HUES64 (cell line): Measurements from ENCODE around the gene AFAP1L1.

Experiments used
- H3K27ac ChIP-seq: 2 replicates; pipeline ENCODE4 v1.7.0; 2013; ENCODE audit warnings: low read depth, low read length, inconsistent platforms
- H3K27me3 ChIP-seq: 2 replicates; pipeline ENCODE4 v1.6.1; 2013; ENCODE audit warnings: mild to moderate bottlenecking, low read length; ENCODE audit not compliant: insufficient read depth
- H3K36me3 ChIP-seq: 2 replicates; pipeline ENCODE4 v1.6.1; 2013; ENCODE audit warnings: mild to moderate bottlenecking, low read length; ENCODE audit not compliant: insufficient read depth
- H3K4me1 ChIP-seq: 2 replicates; pipeline ENCODE4 v1.6.1; 2013; ENCODE audit warnings: mild to moderate bottlenecking, low read length, moderate library complexity; ENCODE audit not compliant: insufficient read depth
- H3K4me3 ChIP-seq: 2 replicates; pipeline ENCODE4 v1.5.1; 2013; ENCODE audit warnings: mild to moderate bottlenecking, low read length, moderate library complexity
- H3K9ac ChIP-seq: 2 replicates; pipeline ENCODE4 v1.6.1; 2013; ENCODE audit warnings: mild to moderate bottlenecking, low read depth, low read length
- H3K9me3 ChIP-seq: 2 replicates; pipeline ENCODE4 v1.6.1; 2013; ENCODE audit warnings: low read depth, low read length; ENCODE audit not compliant: insufficient read depth
- WGBS: fragments of 150-250, 120-280 bp; methylation state at CpG from one replicate; pipeline ENCODE4 v1.1.7; 2013; ENCODE audit warnings: missing lambda C conversion rate; 5-methylcytosine and 5-hydroxymethylcytosine counted together

AFAP1L1 gene

GRCh38 chr5:149289301-149289700, 17.6 kb downstream of the AFAP1L1 start:
- Histone ChIP-seq H3K9ac (no peak overlapping the region), H3K27me3 (no peaks in the 10 kb centered on the region), H3K36me3 (no peaks in the 10 kb centered on the region), H3K9me3 (no peaks in the 10 kb centered on the region), H3K4me1 (no peaks in the 10 kb centered on the region), H3K4me3 (no peak overlapping the region), H3K27ac (no peak overlapping the region)
- WGBS: 71% methylated on average over 7 of the region's 7 CpGs

- H3K36me3 ChIP-seq: no peaks in the 10 kb centered on the region
- H3K9ac ChIP-seq: no peak overlapping the region
- no peak overlapping the region for H3K27ac ChIP-seq
- no peaks in the 10 kb centered on the region for H3K27me3 ChIP-seq
- no peaks in the 10 kb centered on the region for H3K9me3 ChIP-seq
- H3K4me3 ChIP-seq: no peak overlapping the region
- H3K4me1 ChIP-seq: peaks cover 10% of the 10 kb centered on the region
- 66% methylated on average over 10 of the region's 10 CpGs for WGBS
These were observed 23.5 kb downstream of the AFAP1L1 start for GRCh38 chr5:149294872-149295829.

DNA sequence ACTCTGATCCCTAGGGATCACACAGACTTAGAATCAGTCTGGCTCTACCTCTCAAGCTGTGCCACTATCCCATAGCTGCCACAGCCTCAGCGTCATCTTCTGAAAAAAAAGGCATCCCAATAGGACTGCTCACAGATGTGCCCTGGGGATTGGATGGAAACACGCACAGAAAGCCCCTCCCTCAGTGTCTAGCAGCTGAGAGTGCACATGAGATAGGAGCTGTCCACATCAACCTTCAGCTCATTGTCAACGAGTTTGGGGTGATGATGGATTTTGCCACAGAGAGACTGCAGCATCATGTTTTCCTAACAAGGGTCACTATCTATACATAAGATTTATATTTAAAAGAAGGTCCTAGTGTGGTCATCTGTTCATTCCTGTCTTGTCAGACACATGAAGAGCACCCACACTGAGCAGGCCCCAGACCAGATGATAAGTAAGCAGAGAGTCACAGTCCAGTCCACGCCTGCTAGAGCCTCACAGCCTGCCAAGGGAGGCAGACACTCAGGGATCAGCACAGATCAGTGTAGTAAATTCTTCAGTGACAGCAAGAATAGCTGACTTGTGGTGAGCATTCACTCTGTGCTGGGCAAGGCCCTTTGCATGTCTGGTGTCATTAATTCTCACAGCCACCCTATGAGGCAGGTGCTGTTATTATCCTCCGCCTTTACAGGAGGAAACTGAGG, 25.8 kb downstream of the AFAP1L1 start:
- Histone ChIP-seq H3K4me1 (peaks cover 10% of the 10 kb centered on the region), H3K9ac (no peak overlapping the region), H3K9me3 (no peaks in the 10 kb centered on the region), H3K27ac (no peak overlapping the region), H3K36me3 (no peaks in the 10 kb centered on the region), H3K4me3 (no peak overlapping the region), H3K27me3 (no peaks in the 10 kb centered on the region)
- WGBS: 94% methylated on average over 5 of the region's 5 CpGs

DNA sequence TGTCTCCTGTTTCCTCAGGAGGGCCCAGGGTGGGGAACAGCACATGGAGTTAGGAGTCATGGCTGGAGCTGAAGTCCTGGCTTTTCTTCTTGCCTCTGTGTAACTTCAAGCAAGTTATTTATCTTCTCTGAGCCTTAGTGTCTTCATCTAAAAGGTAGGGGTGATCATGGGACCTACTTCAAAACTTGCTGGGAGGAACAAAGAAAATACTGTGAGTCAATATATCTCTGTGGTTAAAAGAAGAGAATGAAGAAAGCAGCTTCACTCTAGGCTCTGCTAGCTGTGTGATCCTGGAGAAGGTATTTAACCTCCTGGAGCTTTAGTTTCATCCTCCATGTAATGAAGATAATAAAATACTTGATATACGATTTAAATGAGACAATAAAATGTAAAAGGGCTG, 26.5 kb downstream of the AFAP1L1 start:
- H3K4me1 ChIP-seq: peaks cover 10% of the 10 kb centered on the region
- WGBS: 97% methylated on average over 1 of the region's 1 CpG
- no peaks in the 10 kb centered on the region for H3K9me3 ChIP-seq

DNA sequence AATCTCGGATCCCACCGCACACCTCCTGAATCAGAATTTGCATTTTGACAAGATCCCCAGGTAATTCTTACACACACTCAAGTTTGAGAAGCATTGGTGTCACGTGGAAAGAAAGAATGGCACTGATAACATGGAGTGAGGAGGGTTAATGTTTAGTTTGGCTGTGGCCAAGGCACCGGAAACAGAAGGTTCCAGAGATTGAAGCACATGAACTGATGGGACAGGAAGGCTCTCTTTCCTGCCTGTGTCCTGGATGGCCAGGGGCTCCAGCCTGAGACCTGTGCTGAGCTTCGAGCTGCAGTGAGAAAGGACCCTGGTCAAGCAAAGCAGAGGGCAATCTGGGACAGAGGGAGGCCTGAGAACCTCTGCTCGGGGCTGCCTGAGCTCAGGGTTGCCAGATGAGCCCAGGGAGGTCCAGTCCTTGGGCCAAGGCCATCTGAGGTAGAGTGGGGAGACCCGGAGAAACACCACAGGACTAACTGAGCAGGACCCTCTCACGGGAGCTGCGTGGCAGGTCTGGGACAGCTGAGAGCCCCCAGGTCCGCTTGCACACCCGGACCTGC, 27.3 kb downstream of the AFAP1L1 start:
- Histone ChIP-seq H3K27ac (no peak overlapping the region), H3K4me1 (peaks cover 10% of the 10 kb centered on the region), H3K27me3 (no peaks in the 10 kb centered on the region), H3K4me3 (no peak overlapping the region), H3K36me3 (no peaks in the 10 kb centered on the region), H3K9ac (no peak overlapping the region), H3K9me3 (no peaks in the 10 kb centered on the region)
- 91% methylated on average over 11 of the region's 11 CpGs for WGBS

More for the DNA sequence above, 26.5 kb downstream of the AFAP1L1 start:
- Histone ChIP-seq H3K27me3 (no peaks in the 10 kb centered on the region), H3K4me3 (no peak overlapping the region), H3K36me3 (no peaks in the 10 kb centered on the region), H3K27ac (no peak overlapping the region), H3K9ac (no peak overlapping the region)

DNA sequence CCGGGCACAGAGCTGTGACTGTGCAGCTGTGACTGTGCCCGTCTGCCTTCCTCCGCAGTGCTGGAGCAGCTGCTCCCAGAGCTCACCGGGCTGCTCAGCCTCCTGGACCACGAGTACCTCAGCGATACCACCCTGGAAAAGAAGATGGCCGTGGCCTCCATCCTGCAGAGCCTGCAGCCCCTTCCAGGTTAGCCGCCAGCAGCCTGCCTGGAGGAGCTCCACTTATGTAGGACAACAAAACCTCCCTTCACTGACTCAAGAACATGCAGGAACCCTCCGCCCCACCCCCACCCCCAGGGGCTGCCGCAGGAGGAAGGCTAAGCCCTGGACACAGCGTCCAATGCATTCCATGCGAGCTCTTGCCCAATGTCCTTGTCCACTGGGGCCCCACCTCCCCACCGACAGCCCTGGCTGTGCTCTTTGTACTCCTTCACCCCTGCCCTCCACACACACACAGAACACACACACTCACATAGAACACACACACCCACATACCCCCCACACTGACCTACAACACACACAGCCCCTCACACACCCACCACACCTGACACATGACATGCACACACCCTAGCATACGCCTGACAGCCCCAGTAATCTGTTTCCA, 27.9 kb downstream of the AFAP1L1 start:
- peaks cover 10% of the 10 kb centered on the region for H3K4me1 ChIP-seq
- no peak overlapping the region for H3K27ac ChIP-seq
- H3K27me3 ChIP-seq: no peaks in the 10 kb centered on the region
- no peaks in the 10 kb centered on the region for H3K9me3 ChIP-seq
- WGBS: 94% methylated on average over 14 of the region's 14 CpGs
- H3K9ac ChIP-seq: no peak overlapping the region
- H3K4me3 ChIP-seq: no peak overlapping the region
- no peaks in the 10 kb centered on the region for H3K36me3 ChIP-seq

DNA sequence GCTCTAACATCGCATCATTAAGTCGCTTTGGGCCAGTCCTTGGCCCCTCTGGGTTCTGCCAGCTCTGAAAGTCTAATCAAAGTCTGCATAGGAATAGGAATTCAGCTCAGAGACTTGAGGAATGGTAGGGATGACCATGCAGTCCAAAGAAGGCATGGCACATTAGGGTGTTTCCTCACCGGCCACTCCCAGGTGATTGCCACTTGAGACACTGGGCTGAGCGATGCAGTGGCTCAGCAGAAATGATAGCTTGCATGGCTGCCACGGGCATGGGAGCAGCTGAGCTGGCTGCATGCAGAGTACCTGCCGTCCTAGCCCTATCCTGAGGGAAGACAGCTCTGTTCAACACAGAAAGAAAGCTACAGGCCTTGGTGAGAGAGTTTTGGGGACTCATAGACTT, 28.8 kb downstream of the AFAP1L1 start:
- no peaks in the 10 kb centered on the region for H3K36me3 ChIP-seq
- H3K4me1 ChIP-seq: peaks cover 2% of the 10 kb centered on the region
- H3K27ac ChIP-seq: no peak overlapping the region
- WGBS: 88% methylated on average over 6 of the region's 6 CpGs
- no peaks in the 10 kb centered on the region for H3K9me3 ChIP-seq
- H3K4me3 ChIP-seq: no peak overlapping the region
- H3K9ac ChIP-seq: no peak overlapping the region
- no peaks in the 10 kb centered on the region for H3K27me3 ChIP-seq

DNA sequence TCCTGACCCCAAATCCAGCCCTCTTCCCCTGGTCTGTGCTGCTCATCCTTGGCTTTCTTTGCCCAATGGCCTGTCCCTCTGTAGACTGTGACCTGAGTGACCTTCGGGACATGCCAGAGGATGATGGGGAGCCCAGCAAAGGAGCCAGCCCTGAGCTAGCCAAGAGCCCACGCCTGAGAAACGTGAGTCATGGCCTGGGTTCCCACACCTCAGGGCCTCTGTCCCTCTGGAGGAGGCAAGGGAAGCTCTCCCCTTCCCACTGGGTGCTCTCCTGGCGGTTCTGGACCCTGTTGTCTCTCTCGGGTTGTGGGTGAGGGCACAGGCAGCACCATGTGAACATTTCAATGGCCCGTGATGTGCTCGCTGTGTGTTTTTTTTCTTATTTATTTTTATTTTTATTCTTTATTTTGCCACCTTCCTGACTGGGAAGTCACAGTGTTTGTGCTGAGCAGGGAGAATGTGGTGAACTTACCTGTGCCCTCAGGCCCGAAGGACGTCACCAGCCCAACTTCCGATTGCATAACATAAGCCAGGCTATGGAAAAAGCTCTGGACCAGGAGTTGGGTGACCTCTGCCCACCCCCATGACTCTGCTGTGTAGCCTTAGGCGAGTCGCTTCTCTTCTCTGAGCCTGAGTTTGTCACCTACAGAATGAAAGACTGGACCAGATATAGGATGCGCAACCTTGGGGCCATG, 29.5 kb downstream of the AFAP1L1 start:
- WGBS: 95% methylated on average over 12 of the region's 13 CpGs
- H3K27me3 ChIP-seq: no peaks in the 10 kb centered on the region
- H3K27ac ChIP-seq: no peak overlapping the region
- no peaks in the 10 kb centered on the region for H3K9me3 ChIP-seq
- H3K36me3 ChIP-seq: no peaks in the 10 kb centered on the region
- H3K4me1 ChIP-seq: no peaks in the 10 kb centered on the region
- no peak overlapping the region for H3K9ac ChIP-seq
- H3K4me3 ChIP-seq: no peak overlapping the region

- WGBS: 89% methylated on average over 8 of the region's 8 CpGs
- no peak overlapping the region for H3K4me3 ChIP-seq
- H3K9me3 ChIP-seq: no peaks in the 10 kb centered on the region
- H3K9ac ChIP-seq: no peak overlapping the region
- H3K4me1 ChIP-seq: no peaks in the 10 kb centered on the region
- H3K36me3 ChIP-seq: no peaks in the 10 kb centered on the region
- no peaks in the 10 kb centered on the region for H3K27me3 ChIP-seq
- H3K27ac ChIP-seq: no peak overlapping the region
These were observed 30.2 kb downstream of the AFAP1L1 start for GRCh38 chr5:149301744-149302380.

GRCh38 chr5:149302641-149303040, 31.0 kb downstream of the AFAP1L1 start:
- Histone ChIP-seq H3K9ac (no peak overlapping the region), H3K27me3 (no peaks in the 10 kb centered on the region), H3K9me3 (no peaks in the 10 kb centered on the region), H3K4me3 (no peak overlapping the region), H3K27ac (no peak overlapping the region), H3K4me1 (no peaks in the 10 kb centered on the region), H3K36me3 (no peaks in the 10 kb centered on the region)
- 90% methylated on average over 5 of the region's 5 CpGs for WGBS
